HG02852 (cell line): Measurements from ENCODE around the gene RRP15.

Source experiments
- ATAC-seq: cut with Tn5 transposase; IDR thresholded peaks from one replicate; pipeline ENCODE4 v1.9.1; 2021; ENCODE audit warnings: mild to moderate bottlenecking, moderate library complexity; ENCODE audit not compliant: unreplicated experiment

Gene RRP15, protein sequence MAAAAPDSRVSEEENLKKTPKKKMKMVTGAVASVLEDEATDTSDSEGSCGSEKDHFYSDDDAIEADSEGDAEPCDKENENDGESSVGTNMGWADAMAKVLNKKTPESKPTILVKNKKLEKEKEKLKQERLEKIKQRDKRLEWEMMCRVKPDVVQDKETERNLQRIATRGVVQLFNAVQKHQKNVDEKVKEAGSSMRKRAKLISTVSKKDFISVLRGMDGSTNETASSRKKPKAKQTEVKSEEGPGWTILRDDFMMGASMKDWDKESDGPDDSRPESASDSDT

DNA sequence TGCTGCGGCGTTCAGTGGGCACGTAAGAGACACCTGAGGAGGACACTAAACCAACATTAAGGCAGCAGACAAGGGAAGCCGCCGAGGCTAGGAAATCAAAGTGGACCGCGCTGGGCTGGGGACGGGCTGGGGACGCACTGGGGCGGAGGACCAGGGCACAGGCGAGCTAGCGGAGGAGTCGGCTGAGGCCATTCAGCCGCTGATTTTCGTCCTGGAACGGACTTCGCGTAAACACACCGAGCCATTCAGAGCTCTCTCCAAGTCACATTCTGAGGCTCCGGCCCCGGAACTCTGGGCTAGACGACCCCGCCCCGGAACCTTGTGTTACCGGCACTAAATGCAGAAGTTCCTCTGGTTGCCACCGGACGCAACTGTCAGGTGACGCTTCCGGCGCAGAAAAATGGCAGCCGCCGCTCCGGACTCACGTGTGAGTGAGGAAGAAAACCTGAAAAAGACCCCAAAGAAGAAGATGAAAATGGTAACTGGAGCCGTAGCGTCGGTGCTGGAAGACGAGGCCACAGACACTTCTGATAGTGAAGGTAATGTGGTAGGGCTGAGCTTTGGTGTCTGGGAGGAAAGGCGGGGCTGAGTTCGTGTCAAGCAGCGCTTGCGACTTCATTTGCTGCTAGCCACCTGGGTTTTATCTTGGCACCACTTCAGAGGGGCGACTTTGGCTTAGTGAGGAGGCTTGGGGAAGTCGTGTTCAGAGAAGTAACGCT, at the start of gene RRP15:
Gene RRP15 (plus strand): TSS at position 377 of the 719 bp plus-strand sequence. CDS start 24 bp downstream, at position 401.
- ATAC-seq: peak; percentile 100

- no peak for ATAC-seq
Observed at GRCh38 chr1:218242171-218242570, 42.9 kb upstream of the RRP15 start.

DNA sequence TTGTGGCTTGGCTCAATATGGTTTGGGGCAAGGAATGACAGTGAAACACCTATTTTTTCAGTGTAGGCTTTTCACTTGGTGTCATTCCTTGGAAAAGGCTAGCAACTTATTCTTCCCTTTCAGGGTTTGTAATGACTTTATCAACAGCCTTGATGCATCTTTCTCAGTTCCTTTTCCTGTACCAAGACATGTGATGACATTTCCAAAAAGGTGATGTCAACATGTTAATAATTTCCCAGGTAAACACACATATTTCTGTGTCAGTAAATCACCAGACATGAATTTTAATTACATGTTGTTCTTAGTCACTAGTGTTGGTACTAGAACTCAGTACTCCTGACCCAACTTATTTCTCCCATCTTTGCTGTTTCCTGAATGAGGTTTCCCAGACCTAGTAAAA, 37.8 kb upstream of the RRP15 start:
- no peak for ATAC-seq

DNA sequence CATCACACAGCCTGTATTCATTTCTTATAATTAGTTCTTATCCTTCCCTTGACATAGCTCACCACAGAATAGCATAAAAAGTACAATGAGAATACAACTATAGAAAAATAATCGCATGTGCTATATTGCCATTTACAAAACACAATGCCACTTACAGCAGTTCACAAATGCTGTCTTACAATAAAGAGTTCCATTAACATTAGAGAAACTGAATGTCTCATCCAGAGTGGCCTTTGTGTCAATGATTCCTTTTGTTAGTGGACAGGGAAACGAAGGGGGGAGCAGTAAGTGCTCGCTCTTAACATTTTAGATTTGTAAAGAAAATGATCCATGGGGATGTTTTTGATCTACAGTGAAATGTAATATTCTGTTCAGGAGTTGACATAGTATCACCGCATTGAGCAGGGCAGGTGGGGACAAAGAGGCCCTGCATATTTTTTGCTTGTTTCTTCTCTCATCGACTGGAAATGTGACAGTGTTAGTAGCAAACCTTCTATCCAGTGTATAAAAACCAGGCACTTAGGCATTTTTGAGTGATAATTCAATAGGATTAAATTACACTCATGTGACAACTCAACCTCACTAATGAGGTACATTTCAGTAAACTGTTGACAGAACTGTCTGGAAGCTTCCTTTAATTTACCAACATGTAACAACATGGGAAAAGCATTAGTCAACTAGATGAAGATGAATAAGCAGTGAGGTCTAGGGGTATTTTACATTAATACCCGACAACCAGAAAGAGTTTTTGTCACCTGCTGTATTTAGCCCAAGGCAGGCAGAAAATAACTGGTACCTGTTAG, 35.6 kb upstream of the RRP15 start:
- no peak for ATAC-seq

GRCh38 chr1:218250492-218250891, 34.6 kb upstream of the RRP15 start:
- no peak for ATAC-seq

GRCh38 chr1:218254296-218254946, 30.7 kb upstream of the RRP15 start:
- ATAC-seq: no peak

GRCh38 chr1:218255090-218255489, 30.0 kb upstream of the RRP15 start:
- ATAC-seq: no peak

DNA sequence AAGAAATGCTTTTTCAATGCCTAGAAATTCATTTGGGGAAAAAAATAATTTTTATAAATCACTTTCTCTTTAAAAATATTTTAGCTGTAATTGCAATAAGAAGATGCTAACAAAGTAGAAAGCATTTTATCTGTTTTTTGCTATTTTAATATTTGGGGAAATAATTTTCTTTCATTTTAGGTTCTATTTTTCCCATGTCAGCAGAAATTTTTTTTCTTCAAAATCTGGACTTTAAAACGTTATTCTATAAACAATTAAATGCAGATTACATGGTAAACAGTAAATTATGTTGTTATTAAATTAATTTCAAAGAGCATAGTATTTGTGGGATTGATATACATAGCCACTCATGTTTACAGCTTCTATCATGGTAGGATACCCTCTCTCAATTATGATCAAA, 27.7 kb upstream of the RRP15 start:
- ATAC-seq: no peak

- ATAC-seq: no peak
Observed at GRCh38 chr1:218257971-218258370, 27.1 kb upstream of the RRP15 start.

- ATAC-seq: no peak
Observed at GRCh38 chr1:218259339-218259738, 25.8 kb upstream of the RRP15 start.

DNA sequence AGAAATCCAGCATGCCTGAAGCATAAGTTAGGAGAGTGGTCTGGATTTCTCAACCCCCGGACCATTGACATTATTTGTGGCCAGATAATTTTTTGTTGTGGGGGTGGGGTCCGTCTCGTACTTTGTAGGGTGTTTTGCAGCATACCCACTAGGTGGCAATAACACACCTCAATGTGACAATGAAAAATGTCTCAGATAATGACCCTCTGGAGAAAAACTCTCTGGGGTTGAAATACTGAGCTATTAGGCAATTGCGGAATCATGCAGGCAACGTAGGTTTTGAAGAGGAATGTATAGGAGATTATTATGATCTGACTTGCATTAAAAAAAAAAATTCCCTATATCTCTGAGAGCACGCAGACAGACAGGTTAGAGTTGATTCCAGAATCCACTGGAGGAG, 25.3 kb upstream of the RRP15 start:
- no peak for ATAC-seq

- ATAC-seq: no peak
Observed at GRCh38 chr1:218262259-218262658, 22.8 kb upstream of the RRP15 start.

- no peak for ATAC-seq
Observed at GRCh38 chr1:218266356-218266755, 18.7 kb upstream of the RRP15 start.

- no peak for ATAC-seq
Observed at GRCh38 chr1:218272366-218272765, 12.7 kb upstream of the RRP15 start.

DNA sequence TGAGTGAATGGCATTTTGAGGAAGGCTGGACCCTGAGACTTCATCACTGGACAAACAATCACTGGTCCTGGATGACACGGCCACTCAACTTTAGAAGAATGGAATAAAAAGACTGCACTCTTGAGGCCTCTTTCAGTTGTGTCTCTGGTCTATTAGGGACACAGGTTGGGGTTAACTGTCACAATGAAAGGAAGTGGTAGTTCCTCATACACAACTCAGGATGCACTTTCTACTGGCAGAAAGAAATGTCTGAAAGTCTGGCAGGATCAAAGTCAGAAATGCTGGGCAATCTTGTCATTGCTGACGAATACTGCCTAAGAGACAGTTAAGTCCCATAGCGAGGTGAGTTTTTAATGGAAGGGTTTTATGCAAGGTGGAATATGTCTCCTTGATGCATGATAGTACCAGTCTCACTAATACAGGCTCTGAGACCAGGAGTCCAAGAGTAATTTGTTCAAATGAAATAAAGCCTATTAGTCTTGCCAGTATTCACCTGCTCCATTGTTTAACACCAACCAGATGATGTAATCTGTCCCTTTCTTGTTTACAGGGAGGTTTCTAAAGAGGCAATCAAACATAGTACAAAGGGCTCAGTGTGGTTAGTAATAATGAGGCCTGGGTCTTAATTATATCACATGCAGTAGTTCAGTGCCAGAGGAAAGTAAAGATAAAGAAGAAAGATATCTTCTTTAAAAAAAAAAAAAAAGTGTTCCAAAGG, 11.2 kb upstream of the RRP15 start:
- no peak for ATAC-seq

GRCh38 chr1:218274511-218274910, 10.6 kb upstream of the RRP15 start:
- no peak for ATAC-seq

DNA sequence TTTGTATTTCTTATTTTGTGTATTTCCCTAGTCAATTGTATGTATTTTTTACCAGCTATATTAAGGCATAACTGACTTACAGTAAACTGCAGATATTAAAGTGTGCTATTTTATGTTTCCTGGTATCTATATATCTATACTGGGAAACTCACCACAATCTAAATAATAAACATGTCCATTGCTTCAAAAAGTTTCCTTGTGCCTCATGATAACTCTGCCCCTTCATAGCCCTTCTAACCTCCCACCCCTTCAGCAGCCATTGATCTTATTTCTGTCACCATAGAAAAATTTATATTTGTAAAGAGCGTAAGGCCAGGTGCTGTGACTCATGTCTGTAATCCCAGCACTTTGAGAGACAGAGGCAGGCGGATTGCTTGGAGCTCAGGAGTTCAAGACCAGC, 9.3 kb upstream of the RRP15 start:
- no peak for ATAC-seq

DNA sequence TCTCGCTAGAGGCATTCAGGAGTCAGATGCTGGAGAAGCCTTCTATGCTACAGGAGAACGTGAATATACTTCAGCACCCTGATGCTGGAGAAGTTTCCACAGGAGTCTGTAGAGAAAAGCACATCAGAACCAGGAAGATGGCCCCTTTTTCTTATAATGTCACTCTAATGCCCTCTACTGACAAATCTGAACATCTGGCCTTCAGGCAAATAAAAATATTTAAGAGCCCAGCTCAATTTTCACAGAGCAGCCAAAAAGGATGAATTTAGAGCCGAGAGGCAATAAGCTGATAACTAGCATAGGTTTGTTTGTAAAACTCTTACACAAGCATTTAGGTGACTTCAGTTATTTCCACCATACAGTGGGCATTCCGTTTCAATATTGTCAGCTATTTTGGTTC, 3.8 kb upstream of the RRP15 start:
- no peak for ATAC-seq

DNA sequence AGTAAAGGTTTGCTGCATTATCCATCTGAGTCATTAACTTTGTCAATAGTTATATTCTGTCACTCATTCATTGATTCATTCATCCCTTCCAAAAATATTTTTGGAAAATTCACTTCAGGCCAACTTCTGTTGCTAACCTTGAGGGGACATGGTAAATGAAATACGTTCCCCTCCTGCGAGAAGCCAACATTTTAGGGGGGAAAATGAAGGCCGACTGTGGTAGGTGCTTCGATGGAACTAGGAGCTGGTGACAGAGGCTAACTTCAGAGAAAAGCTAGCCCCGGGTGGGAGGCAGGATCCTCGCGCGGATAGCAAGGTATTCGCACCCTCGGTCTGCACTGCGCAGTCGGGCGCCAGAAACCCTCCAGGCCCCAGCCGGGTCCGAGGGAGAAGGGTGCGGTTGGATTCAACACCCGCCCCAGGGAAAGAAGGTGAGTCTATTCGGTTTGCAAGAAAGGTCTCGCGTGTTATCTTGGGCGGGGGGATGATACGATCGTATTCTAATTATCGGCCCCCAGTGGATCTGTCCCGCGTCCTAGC, 646 bp upstream of the RRP15 start:
- peak; percentile 23 for ATAC-seq

DNA sequence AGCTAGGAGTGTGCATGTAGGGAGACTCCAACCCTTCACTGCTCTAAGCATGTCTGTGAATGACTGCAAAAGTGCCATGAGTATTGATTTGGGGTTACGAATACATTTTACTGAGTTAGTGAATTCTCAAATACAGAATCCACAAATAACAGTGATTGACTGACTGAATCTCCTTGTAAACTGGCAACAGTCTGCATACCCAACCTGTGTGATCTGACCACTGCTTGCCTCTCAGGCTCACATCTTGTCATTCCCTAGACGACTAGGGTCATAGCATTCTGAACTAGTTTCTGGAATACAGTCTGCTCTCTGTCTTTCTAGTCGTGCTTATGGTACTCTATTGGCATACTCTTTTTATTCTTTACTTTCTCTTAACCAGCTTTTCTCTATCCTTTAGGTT, 7.4 kb downstream of the RRP15 start:
- no peak for ATAC-seq
